ENCODE results near the gene TLK2. TPM values are rescaled to one million over a fixed set of nuclear protein-coding genes. Genes with fewer than 3 reads are reported as not detected.
"Not testable (repeated sequence)": the region's sequence is repeated elsewhere in the genome, so short reads cannot be mapped to it uniquely, and the experiment has no call there.

The TLK2 gene
- 10 to 100 TPM; 27.1 to 29.5 TPM for total RNA-seq

DNA sequence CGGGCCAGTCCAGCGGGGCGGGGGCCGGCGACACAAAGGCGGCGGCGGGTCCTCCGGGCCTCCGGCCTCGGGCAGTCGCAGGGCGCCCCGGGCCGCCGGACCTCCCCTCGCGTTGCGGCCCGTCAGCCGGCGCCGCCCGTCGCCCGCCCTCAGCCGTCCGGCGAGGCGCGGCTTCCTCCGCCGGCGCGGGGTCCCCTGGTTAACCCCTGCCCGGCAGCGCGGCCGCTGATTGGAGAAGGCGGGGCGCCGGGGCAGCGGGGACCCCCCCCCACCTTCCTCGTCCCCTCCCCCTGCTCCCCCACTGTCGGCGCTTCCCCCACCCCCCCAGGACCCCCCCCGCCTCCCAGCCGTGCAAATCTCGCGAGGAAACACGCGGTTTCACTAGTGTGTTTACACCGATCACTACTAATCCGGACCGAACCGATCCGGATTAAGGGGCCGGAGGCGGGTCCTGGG, at the start of gene TLK2:
Gene TLK2, plus strand, starts transcription at position 402 of the 456 bp plus-strand sequence. CDS start 2,301 bp downstream, outside the sequence.
- H3K36me3 Mint-ChIP-seq (ENCODE audit: low read depth): peaks cover 9% of the 10 kb centered on the region
- CTCF ChIA-PET: no interaction called here

GRCh38 chr17:62435251-62435650, 43.4 kb upstream of the TLK2 start:
- H3K4me1 Mint-ChIP-seq (ENCODE audit: low read depth); CTCF ChIA-PET; intact Hi-C loops (cut with micrococcal nuclease); H3K27ac Mint-ChIP-seq; H3K9me3 Mint-ChIP-seq; H3K4me3 Mint-ChIP-seq; H3K27me3 Mint-ChIP-seq (ENCODE audit: low read depth); DNase-seq: not testable (repeated sequence)
- peaks cover 22% of the 10 kb centered on the region for H3K36me3 Mint-ChIP-seq (ENCODE audit: low read depth)

More for the DNA sequence above, at the start of gene TLK2:
- intact Hi-C loops (cut with micrococcal nuclease): loop anchor here (5.0 kb wide), 2 partner anchors 56 to 489 kb away; partner anchors contain the start of genes METTL2A and TANC2
- H3K27ac Mint-ChIP-seq: peak within 1 kb of the TSS; percentile 95
- H3K4me3 Mint-ChIP-seq: peak within 1 kb of the TSS; percentile 89
- peak; percentile 82 for DNase-seq
- H3K27me3 Mint-ChIP-seq (ENCODE audit: low read depth): no peaks in the 10 kb centered on the region
- H3K4me1 Mint-ChIP-seq (ENCODE audit: low read depth): peaks cover 33% of the 10 kb centered on the region
- no peaks in the 10 kb centered on the region for H3K9me3 Mint-ChIP-seq

DNA sequence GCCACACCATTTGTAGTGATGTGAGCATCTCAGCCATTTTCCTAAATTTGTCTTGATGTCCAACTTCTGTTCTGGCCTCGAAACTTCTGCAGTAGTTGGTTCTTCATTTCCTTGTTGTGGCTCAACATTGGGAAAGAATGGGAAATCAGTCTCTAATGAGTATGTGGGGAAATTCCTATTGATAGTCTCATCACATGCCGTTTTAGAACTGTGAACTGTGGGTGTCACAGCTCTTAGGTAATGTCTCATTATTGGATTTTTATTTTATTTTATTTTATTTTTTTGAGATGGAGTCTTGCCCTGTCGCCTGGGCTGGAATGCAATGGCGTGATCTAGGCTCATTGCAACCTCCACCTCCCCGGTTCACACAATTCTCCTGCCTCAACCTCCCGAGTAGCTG, 37.4 kb upstream of the TLK2 start:
- H3K27me3 Mint-ChIP-seq (ENCODE audit: low read depth); H3K4me1 Mint-ChIP-seq (ENCODE audit: low read depth); H3K9me3 Mint-ChIP-seq; intact Hi-C loops (cut with micrococcal nuclease); H3K4me3 Mint-ChIP-seq; H3K27ac Mint-ChIP-seq; CTCF ChIA-PET; DNase-seq: not testable (repeated sequence)
- H3K36me3 Mint-ChIP-seq (ENCODE audit: low read depth): peaks cover 15% of the 10 kb centered on the region

DNA sequence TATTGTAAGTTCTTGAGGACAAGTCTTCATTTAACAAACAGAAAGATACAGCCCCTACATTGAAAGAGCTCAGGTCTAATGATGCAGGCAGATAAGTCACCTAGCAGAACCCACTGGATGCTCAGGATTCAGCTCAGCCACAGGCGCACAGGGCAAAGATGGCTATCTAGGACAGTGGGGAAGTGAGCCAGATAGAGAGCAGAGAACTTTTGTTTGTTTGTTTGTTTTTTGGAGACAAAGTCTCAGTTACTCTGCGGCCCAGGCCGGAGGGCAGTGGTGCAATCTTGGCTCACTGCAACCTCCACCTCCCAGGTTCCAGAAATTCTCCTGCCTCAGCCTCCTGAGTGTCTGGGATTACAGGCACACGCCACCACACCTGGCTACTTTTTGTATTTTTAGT, 34.6 kb upstream of the TLK2 start:
- Mint-ChIP-seq H3K36me3 (ENCODE audit: low read depth) (peaks cover 27% of the 10 kb centered on the region), H3K9me3 (no peaks in the 10 kb centered on the region), H3K27ac (no peak overlapping the region), H3K27me3 (ENCODE audit: low read depth) (no peaks in the 10 kb centered on the region), H3K4me3 (no peak overlapping the region), H3K4me1 (ENCODE audit: low read depth) (no peaks in the 10 kb centered on the region)
- CTCF ChIA-PET: interaction anchor here (0.6 kb wide), 1 partner anchor 211 kb away, joined by 3 read pairs; no protein-coding TSS in a partner anchor
- intact Hi-C loops (cut with micrococcal nuclease): no loop called here
- no peak for DNase-seq

DNA sequence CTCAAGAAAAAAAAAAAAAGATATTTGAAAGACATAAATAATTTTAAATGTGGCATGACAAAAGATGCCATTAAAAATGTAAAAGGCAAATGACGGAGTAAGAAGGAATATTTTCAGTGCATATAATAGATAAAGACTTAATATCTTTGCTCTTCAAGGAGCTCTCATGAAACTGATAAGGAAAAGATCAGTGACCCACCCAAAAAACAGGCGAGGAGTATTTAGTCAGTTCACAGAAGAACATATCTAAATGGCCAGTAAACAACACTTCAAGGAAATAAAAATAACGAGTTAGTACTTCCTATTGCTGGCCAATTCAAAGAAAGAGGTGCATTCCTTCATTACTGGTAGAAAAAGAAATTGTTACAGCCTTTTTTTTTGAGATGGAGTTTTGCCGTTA, 32.8 kb upstream of the TLK2 start:
- CTCF ChIA-PET: interaction anchor here (0.7 kb wide), 1 partner anchor 333 kb away, joined by 3 read pairs; no protein-coding TSS in a partner anchor
- intact Hi-C loops (cut with micrococcal nuclease): not testable (repeated sequence)

DNA sequence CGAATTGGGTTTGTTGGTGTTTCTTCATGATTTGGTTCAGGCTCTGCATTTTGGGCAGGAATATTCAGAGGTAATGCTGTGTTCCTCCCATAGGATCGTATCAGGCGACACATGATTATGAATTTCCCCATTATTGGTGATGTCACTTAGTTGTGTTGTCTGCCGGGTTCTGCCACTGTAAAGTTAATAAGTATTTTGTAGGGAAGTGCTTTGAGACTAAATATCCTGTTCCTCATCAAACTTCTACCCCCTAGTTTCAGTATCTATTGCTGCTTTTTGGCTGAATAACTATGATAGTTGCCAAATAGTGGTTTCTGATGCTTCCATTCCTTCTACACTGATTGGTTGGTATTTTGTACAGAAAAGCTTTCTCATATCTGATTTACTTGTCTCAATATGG, 26.4 kb upstream of the TLK2 start:
- H3K27me3 Mint-ChIP-seq (ENCODE audit: low read depth); H3K4me1 Mint-ChIP-seq (ENCODE audit: low read depth); CTCF ChIA-PET; H3K4me3 Mint-ChIP-seq; DNase-seq; H3K27ac Mint-ChIP-seq; H3K9me3 Mint-ChIP-seq; intact Hi-C loops (cut with micrococcal nuclease): not testable (repeated sequence)
- H3K36me3 Mint-ChIP-seq (ENCODE audit: low read depth): peaks cover 14% of the 10 kb centered on the region

More for the DNA sequence above, 32.8 kb upstream of the TLK2 start:
- H3K4me3 Mint-ChIP-seq; DNase-seq; H3K27me3 Mint-ChIP-seq (ENCODE audit: low read depth); H3K9me3 Mint-ChIP-seq; H3K27ac Mint-ChIP-seq; H3K4me1 Mint-ChIP-seq (ENCODE audit: low read depth): not testable (repeated sequence)
- H3K36me3 Mint-ChIP-seq (ENCODE audit: low read depth): peaks cover 24% of the 10 kb centered on the region

DNA sequence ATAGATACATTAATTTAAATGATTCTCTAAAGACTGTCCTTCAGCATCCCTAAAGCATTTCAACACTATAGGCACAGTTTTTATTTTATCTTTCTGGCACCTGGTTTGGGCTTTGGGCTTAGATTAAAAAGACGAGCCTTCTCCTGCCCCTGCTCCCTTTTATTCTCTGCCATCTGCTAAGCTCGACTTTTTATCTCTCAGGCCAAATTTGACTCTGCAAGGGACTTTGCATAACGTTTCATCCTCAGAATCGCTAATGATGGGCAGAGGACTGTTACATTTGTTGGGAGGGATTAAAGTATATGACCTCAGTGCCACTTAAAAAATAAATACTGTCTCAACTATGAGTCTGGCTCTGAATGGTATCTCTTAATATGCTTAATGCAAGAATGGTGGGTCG, 25.6 kb upstream of the TLK2 start:
- H3K36me3 Mint-ChIP-seq (ENCODE audit: low read depth); CTCF ChIA-PET; H3K27me3 Mint-ChIP-seq (ENCODE audit: low read depth); DNase-seq; H3K4me3 Mint-ChIP-seq; intact Hi-C loops (cut with micrococcal nuclease); H3K4me1 Mint-ChIP-seq (ENCODE audit: low read depth); H3K27ac Mint-ChIP-seq; H3K9me3 Mint-ChIP-seq: not testable (repeated sequence)

GRCh38 chr17:62453656-62454055, 25.0 kb upstream of the TLK2 start:
- H3K4me1 Mint-ChIP-seq (ENCODE audit: low read depth); H3K4me3 Mint-ChIP-seq: not testable (repeated sequence)

GRCh38 chr17:62454111-62454510, 24.5 kb upstream of the TLK2 start:
- intact Hi-C loops (cut with micrococcal nuclease); DNase-seq; H3K36me3 Mint-ChIP-seq (ENCODE audit: low read depth); H3K27ac Mint-ChIP-seq; H3K4me3 Mint-ChIP-seq; CTCF ChIA-PET; H3K27me3 Mint-ChIP-seq (ENCODE audit: low read depth); H3K4me1 Mint-ChIP-seq (ENCODE audit: low read depth); H3K9me3 Mint-ChIP-seq: not testable (repeated sequence)

More at GRCh38 chr17:62453656-62454055, 25.0 kb upstream of the TLK2 start:
- CTCF ChIA-PET; intact Hi-C loops (cut with micrococcal nuclease); H3K36me3 Mint-ChIP-seq (ENCODE audit: low read depth); H3K27me3 Mint-ChIP-seq (ENCODE audit: low read depth); H3K9me3 Mint-ChIP-seq; H3K27ac Mint-ChIP-seq; DNase-seq: not testable (repeated sequence)

- Mint-ChIP-seq H3K4me3 (no peak overlapping the region), H3K27ac (no peak overlapping the region), H3K4me1 (ENCODE audit: low read depth) (peaks cover 5% of the 10 kb centered on the region), H3K36me3 (ENCODE audit: low read depth) (peaks cover 3% of the 10 kb centered on the region), H3K9me3 (peaks cover 1% of the 10 kb centered on the region), H3K27me3 (ENCODE audit: low read depth) (no peaks in the 10 kb centered on the region)
- intact Hi-C loops (cut with micrococcal nuclease): no loop called here
- DNase-seq: no peak
- CTCF ChIA-PET: no interaction called here
These were observed 22.6 kb upstream of the TLK2 start for GRCh38 chr17:62456016-62456415.

DNA sequence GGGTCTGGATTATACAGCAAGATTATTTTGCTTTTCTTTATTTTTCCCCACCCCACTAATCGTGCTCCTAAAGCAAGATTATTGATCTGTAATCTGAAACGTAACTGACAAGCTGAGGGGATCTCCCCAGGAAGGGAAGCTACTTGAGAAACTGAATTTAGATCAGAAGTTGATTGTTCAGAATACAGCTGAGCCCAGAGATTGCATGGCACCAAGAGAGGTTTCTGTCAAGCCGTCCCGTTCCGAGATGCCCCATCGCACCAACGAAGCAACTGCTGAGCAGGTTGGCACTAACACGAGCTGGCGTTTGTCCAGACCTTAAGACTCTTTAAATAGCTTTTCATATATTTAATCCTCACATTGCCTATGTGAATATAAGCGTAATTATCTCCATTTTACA, 20.1 kb upstream of the TLK2 start:
- DNase-seq; H3K27me3 Mint-ChIP-seq (ENCODE audit: low read depth); H3K27ac Mint-ChIP-seq; intact Hi-C loops (cut with micrococcal nuclease); H3K36me3 Mint-ChIP-seq (ENCODE audit: low read depth); H3K4me1 Mint-ChIP-seq (ENCODE audit: low read depth); CTCF ChIA-PET; H3K9me3 Mint-ChIP-seq; H3K4me3 Mint-ChIP-seq: not testable (repeated sequence)

DNA sequence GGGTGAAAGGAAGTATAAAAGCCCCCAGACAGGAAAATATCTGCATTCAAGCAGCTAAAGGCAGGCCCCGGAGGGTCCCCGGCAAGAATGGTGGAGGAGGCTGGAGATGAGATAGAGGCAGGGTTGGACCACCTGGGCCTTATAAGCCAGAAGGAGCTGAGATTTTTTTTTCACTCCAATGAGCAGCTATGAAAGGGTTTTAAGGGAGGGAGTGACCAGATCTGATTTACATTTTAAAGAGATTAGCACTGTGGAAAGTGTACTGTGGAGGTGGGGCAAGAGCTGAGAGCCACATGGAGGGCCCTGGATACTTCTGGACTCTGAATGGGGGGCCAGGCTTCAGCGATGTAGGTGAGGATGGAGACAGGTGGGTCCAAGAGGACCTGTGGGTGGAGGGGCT, 14.2 kb upstream of the TLK2 start:
- H3K36me3 Mint-ChIP-seq (ENCODE audit: low read depth); H3K27ac Mint-ChIP-seq; intact Hi-C loops (cut with micrococcal nuclease); DNase-seq; H3K4me3 Mint-ChIP-seq; H3K9me3 Mint-ChIP-seq; H3K4me1 Mint-ChIP-seq (ENCODE audit: low read depth); H3K27me3 Mint-ChIP-seq (ENCODE audit: low read depth): not testable (repeated sequence)
- CTCF ChIA-PET: interaction anchor here (0.6 kb wide), 1 partner anchor 83 kb away, joined by 3 read pairs; no protein-coding TSS in a partner anchor

GRCh38 chr17:62465271-62465670, 13.4 kb upstream of the TLK2 start:
- H3K4me1 Mint-ChIP-seq (ENCODE audit: low read depth); H3K9me3 Mint-ChIP-seq; DNase-seq; intact Hi-C loops (cut with micrococcal nuclease); H3K36me3 Mint-ChIP-seq (ENCODE audit: low read depth); H3K27ac Mint-ChIP-seq; CTCF ChIA-PET; H3K4me3 Mint-ChIP-seq; H3K27me3 Mint-ChIP-seq (ENCODE audit: low read depth): not testable (repeated sequence)

All from activated naive CD4-positive, alpha-beta T cell treated with anti-CD3 and anti-CD28 coated beads for 36 hours (primary cell).